T-helper 9 cell (primary cell): ENCODE data around the gene CCL4L2.
"Not testable (repeated sequence)": the region's sequence is repeated elsewhere in the genome, so short reads cannot be mapped to it uniquely, and the experiment has no call there.

Experiments used
- DNase-seq: peaks from one replicate; pipeline ENCODE4 v3.0.0-alpha.2; 2020

The CCL4L2 gene

DNA sequence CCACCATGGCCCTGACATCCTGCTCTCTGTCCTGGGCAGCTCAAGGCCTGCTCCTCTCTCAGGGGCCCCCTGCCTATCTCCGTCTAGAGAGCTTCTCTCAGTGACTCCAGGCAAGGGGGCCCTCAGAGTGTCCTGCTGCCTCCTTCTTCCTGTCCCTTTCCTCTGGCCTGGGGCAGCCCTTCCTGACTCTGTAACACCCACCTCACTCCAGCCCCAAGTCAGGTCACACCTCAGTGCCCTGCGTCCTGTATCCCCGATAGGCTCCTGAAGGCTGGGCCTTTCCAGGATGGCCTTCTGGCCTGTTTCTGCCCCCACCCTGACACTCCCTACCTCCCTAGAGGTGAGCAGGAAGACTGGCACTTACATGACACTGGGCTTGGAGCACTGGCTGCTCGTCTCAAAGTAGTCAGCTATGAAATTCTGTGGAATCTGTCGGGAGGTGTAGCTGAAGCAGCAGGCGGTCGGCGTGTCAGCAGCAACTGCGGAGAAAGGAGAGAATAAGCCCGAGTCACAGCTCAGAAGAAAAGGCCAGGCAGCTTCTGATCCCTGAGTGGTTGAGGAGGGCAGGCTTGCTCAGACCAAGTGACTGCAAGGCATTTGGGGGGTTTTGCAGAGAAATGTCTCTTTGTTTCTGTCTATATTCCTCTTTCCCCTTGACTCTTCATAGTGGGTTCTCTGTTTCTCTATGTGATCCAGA lies 15.3 kb upstream of the CCL4L2 start:
- DNase-seq, result no peak

GRCh38 chr17:36196131-36196486 lies 14.8 kb upstream of the CCL4L2 start:
- no peak for DNase-seq

GRCh38 chr17:36197387-36197703 lies 13.5 kb upstream of the CCL4L2 start:
- no peak for DNase-seq

GRCh38 chr17:36198831-36199465 lies 11.9 kb upstream of the CCL4L2 start:
- DNase-seq, result no peak

GRCh38 chr17:36201102-36201501 lies 9.8 kb upstream of the CCL4L2 start:
- not testable (repeated sequence) for DNase-seq

GRCh38 chr17:36201506-36201905 lies 9.4 kb upstream of the CCL4L2 start:
- not testable (repeated sequence) for DNase-seq

GRCh38 chr17:36203335-36203734 lies 7.5 kb upstream of the CCL4L2 start:
- DNase-seq, result no peak

- no peak for DNase-seq
These were observed 6.0 kb upstream of the CCL4L2 start for GRCh38 chr17:36204724-36205500.

DNA sequence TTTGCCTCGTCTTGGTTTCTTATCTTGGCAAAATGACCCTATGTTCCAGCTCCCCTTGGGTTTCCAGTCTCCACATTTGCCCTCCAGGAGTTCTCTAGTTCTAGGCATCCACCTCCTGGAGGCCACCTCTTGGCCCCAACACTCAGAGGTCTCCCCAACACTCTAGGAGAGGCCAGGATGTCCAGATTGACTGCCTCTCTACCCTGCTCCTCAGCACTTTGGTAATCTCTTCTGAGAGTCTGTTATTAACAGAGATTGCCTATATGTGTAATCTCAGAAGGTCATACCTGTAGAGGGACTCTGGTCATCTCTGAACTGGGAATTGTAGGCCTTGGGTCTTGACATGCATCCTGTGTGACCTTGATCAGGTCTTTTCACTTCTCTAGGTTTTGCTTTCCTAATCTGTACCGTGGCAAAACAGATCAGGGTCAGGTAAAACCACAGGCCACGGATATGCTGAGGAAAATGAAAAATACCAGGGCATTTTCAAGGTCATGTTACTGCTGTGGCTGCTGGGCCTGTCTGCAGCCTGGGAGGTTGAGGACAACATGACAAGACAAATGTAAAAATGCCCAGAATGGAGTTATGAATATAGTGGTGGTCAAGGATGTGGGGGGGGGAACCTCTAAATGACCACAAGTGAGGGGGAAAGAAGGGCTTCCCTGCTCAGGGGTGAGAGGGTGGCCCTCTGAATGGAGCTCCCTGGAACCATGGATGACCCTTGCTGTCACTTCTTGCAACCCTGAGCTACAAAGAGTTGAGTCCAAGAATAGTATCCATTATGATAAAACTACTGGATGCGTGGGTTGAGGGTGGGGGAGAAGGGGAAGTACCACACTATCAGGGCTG lies 5.0 kb upstream of the CCL4L2 start:
- DNase-seq, result no peak

GRCh38 chr17:36206486-36206821 lies 4.4 kb upstream of the CCL4L2 start:
- not testable (repeated sequence) for DNase-seq

DNA sequence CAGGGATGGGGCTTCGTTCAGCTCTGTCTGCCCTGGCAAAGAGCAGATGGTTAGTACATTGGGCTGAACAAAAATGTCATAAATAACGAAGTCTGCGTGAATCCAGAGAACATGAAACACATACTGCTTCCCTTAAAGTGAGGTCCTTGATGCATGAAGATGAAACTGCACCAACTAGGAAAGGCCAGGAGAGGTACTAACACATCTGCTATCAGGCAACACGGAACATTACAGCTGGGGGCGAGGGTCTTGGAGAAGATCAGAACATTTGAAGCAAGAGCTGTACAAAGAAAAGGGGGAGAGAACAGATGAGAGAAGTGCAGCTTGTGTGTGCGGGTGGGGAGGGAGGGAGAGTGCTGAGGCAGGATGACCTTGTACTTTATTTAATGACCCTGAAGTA lies 3.5 kb upstream of the CCL4L2 start:
- not testable (repeated sequence) for DNase-seq

- no peak for DNase-seq
These were observed 1.3 kb upstream of the CCL4L2 start for GRCh38 chr17:36209575-36209974.

DNA sequence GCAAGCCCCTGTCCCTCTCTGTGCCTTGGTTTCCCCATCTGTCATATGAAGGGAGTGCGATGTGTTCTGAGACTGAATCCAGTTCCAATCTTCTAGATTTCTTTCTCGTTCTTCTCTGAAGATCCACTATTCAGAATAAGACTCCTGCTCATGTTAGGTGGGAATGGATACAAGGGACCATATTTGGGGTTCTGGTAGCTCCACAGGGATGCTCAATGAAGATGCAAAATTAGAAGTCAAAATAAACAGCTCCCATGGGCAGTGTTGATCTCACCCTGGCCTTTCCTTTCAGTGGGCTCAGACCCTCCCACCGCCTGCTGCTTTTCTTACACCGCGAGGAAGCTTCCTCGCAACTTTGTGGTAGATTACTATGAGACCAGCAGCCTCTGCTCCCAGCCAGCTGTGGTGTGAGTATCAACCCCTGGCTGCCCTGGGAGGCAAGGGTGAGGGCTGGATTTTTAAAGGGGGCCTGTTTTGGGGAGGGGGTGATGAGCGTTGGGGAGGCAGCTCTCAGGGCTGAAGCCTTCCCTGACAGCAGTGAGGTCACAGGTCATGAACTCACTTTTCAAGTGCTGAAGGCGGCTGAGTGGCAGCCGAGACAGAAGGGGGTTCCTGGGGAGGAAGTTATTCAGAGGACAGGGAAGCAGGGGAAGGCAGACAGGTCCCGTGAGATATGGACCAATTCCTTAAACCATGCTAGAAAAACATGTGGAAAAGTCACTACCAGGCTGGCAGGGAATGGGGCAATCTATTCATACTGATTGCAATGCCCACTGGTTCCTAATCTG lies 815 bp downstream of the CCL4L2 start:
- not testable (repeated sequence) for DNase-seq

DNA sequence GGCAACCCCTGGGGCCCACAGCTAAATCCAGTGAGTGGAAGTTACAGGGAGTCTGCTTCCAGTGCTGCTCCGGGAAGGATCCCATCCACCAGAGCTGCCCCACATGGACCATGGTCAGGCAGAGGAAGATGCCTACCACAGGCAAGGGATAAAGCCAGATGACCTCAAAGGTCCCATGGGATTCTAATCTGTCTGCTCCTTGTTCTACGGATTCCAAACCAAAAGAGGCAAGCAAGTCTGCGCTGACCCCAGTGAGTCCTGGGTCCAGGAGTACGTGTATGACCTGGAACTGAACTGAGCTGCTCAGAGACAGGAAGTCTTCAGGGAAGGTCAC lies 1.4 kb downstream of the CCL4L2 start:
- no peak for DNase-seq

DNA sequence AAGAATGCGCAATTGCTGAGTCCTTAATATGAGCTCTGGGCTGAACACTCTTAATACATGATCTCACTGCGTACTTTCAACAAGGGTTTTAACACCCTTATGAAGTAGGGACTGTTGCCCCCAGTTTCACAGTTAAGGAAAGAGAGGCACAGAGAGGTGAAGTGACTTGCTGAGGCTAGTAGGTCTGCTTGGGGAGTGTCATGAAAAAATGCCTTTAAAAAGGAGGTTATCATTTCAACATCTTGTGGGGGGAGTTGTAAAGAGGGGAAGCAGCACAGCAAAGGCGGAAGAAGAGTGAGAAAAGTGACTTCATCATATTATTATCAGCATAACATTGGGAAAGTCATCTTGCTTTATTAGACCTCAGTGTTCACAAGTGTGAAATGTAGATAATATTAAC lies 2.1 kb downstream of the CCL4L2 start:
- no peak for DNase-seq

- DNase-seq, result no peak
These were observed 2.8 kb downstream of the CCL4L2 start for GRCh38 chr17:36213695-36214094.

- DNase-seq, result no peak
These were observed 4.1 kb downstream of the CCL4L2 start for GRCh38 chr17:36214918-36215317.

DNA sequence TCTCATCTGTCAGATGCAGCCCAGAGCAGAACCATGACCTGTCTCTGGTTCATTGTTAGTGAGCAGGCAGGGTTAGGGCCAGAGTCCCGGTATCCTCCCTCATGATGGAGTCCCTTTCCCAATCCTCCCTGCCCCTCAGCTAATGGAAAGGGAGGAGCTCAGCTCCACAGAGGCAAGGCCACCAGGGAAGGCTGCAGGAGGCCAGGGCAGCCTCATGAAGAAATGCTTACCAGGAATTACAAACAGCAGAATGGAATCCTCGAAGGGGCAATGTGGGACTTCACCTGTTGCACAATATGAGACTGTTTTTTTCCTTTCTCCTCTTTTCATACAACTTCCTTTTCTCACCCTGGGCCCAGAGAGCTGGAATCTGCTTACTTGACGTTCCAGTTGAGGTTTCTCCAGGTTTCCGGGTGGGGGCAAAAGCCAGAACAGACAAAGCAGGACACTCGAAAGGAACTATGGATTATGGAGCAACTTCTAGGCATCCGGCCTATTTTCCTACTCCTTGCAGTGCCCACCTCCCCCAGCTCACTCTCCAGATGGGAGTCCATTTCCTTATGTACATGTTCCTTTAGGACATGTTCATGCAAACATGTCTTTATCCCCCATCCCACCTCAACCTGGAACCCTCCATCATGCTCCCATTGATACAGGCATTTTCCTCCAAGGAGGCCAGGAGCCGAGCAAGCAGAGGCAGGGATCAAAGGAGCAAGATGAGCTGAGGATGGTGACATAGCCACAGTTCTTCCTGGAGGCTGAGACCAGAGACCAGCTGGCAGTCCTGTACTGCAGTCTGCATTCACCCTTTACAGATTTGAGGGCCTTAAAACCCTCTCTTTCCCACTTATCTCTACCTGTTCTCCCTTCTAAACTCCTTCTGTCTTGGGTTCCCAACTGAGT lies 4.8 kb downstream of the CCL4L2 start:
- not testable (repeated sequence) for DNase-seq

DNA sequence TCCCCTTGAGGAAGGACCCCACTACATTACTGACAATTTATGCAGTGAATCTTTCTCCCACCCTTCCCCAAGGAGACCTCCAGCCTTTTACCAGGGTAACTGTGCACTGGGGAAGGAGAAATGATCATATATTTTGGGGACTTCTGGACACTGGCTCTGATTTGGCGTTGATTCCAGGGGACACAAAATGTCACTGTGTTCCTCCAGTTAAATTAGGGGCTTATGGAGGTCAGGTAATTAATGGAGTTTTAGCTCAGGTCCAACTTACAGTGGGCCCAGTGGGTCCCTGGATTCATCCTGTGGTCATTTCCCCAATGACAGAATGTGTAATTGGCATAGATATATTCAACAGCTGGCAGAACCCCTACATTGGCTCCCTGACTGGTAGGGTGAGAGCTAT lies 8.7 kb downstream of the CCL4L2 start:
- DNase-seq, result not testable (repeated sequence)

- DNase-seq, result not testable (repeated sequence)
These were observed 10.1 kb downstream of the CCL4L2 start for GRCh38 chr17:36220737-36221580.
